Measurements from ENCODE around the gene HYAL3.

- no peak for TF ChIP-seq POLR2A (IDR thresholded peaks at IDR 0.05)
- no peak for TF ChIP-seq CTCF (IDR thresholded peaks at IDR 0.05)
- no peak for TF ChIP-seq POLR2AphosphoS5 (IDR thresholded peaks at IDR 0.05; ENCODE audit: insufficient read depth in 1 of 2, low read depth in 1 of 2)
These were observed 1.6 kb upstream of the HYAL3 start for GRCh38 chr3:50300681-50301254.

Measured in vagina (tissue), 2 donors.